AG20443 (cell line): ENCODE data around the gene KRT17.

Experiments used
- DNase-seq: peaks from one replicate; pipeline ENCODE4 v3.0.0; 2012; ENCODE audit warnings: low spot score, mixed read lengths

KRT17 gene

DNA sequence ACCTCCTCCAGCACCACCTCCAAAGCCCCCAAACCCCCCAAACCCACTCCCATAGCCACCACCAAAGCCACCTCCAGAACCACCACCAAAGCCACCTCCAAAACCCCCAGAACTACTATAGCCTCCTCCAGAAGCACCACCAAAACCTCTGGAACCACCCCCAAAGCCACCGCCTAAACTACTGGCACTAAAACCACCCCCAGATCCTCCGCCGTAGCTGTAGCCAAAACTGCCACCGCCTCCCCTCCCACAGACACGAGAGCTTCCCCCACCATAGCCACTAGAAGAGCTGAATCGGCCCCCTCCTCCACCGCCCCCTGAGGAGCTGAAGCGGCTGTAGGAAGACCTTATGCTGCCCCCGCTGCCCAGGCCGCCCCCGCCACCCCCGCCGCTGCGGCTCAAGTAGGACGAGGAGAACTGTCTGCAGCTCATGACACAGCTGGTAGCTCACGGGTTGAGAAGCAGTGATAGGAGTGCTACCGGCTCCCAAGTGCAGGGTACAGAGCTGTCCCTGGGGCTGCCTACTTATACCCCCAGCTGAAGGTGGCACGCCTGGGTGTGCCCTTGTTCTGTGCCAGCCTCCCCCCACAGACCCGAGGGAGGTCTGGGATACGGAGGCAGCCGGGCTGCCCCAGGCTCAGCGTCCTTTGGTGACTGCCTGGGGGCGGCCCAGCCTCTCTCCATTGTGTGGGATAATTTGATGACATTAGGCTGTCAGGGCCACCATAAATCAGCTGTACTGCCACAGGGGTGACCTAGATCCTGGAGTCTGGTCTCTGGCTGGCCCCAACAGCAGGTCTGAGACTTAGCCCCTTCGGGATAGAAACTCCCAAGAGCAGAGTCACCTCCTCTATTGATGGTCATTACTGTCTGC lies 52.6 kb downstream of the KRT17 start, which contains the start of gene KRT9:
Gene KRT9 (minus strand): TSS at position 499 of the 874 bp plus-strand sequence. CDS start 67 bp downstream, at position 432.
- DNase-seq, result no peak
